Measurements from ENCODE around the gene ATP11C. TPM values are rescaled to one million over a fixed set of nuclear protein-coding genes. Genes with fewer than 3 reads are reported as not detected.

The ATP11C gene
- polyA plus RNA-seq, 1 donor (not counting 4 experiments of a cell fraction or from before 2014, with no cell fraction given) = 14.0 TPM

DNA sequence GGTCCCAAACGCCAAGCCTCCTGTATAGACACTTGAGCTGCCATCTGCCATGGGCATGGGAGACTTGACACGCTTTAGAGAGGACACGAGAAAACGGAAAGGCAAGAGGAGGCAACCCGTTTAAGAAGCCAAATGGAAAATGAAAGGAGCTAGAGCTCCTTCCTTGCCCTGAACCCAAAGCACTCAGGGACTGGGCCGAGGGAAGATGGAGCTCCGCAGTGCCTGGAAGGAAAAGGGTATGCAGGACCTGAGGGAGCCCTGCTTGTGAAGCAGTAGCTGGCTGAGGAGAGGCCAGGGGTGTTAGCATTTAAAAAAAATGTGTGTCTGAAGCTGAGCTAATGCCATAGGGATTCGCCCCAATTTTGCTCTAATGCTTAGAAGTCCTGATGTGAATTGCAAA, 239.9 kb downstream of the ATP11C start:
- TF ChIP-seq, protein P1, sequence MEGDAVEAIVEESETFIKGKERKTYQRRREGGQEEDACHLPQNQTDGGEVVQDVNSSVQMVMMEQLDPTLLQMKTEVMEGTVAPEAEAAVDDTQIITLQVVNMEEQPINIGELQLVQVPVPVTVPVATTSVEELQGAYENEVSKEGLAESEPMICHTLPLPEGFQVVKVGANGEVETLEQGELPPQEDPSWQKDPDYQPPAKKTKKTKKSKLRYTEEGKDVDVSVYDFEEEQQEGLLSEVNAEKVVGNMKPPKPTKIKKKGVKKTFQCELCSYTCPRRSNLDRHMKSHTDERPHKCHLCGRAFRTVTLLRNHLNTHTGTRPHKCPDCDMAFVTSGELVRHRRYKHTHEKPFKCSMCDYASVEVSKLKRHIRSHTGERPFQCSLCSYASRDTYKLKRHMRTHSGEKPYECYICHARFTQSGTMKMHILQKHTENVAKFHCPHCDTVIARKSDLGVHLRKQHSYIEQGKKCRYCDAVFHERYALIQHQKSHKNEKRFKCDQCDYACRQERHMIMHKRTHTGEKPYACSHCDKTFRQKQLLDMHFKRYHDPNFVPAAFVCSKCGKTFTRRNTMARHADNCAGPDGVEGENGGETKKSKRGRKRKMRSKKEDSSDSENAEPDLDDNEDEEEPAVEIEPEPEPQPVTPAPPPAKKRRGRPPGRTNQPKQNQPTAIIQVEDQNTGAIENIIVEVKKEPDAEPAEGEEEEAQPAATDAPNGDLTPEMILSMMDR (optimal IDR thresholded peaks at IDR 0.05 in 1 of 3, IDR thresholded peaks at IDR 0.05 in 1 of 3, conservative IDR thresholded peaks at IDR 0.05 in 1 of 3; ENCODE audit: extremely low read depth in 1 of 3, insufficient read depth in 2 of 3, low read length in 3 of 3) = no peak
- no peak for TF ChIP-seq EZH2 (IDR thresholded peaks at IDR 0.05; ENCODE audit: low read length)
- Histone ChIP-seq H3K4me1 (ENCODE audit: control insufficient read depth, extremely low read depth, insufficient read depth, low read length) (no peaks in the 10 kb centered on the region), H3K27ac (ENCODE audit: control insufficient read depth, insufficient read depth, low read length) (no peak overlapping the region), H2AFZ (ENCODE audit: control insufficient read depth, low read length) (no peak overlapping the region), H3K27me3 (ENCODE audit: control insufficient read depth, extremely low read depth, insufficient read depth, low read length) (no peaks in the 10 kb centered on the region), H3K4me3 (ENCODE audit: control insufficient read depth in 2 of 3, extremely low read depth in 1 of 3, insufficient read depth in 2 of 3, low read depth in 1 of 3, low read length in 3 of 3) (no peak overlapping the region), H3K4me2 (ENCODE audit: control insufficient read depth, extremely low read depth, insufficient read depth, low read depth, low read length) (peak overlapping the region; percentile 56), H3K79me2 (ENCODE audit: control insufficient read depth, insufficient read depth, low read length) (no peaks in the 10 kb centered on the region), H3K9me3 (ENCODE audit: control insufficient read depth, low read depth, low read length) (no peaks in the 10 kb centered on the region), H3K9me1 (ENCODE audit: control insufficient read depth, extremely low read depth, insufficient read depth, low read length) (no peaks in the 10 kb centered on the region), H3K36me3 (ENCODE audit: control insufficient read depth in 2 of 2, extremely low read depth in 1 of 2, insufficient read depth in 2 of 2, low read length in 2 of 2) (no peaks in the 10 kb centered on the region), H3K9ac (ENCODE audit: control insufficient read depth, extremely low read depth, insufficient read depth, low read length) (no peak overlapping the region), H4K20me1 (ENCODE audit: control insufficient read depth, extremely low read depth, insufficient read depth, low read length) (no peaks in the 10 kb centered on the region)
- no peak for DNase-seq (ENCODE audit: low read depth, low spot score)
- FAIRE-seq = no peak
- dilution Hi-C loops (cut with MboI; ENCODE audit: extremely low pct_ligation_motif_present, low sequenced_read_pairs) = no loop called here

DNA sequence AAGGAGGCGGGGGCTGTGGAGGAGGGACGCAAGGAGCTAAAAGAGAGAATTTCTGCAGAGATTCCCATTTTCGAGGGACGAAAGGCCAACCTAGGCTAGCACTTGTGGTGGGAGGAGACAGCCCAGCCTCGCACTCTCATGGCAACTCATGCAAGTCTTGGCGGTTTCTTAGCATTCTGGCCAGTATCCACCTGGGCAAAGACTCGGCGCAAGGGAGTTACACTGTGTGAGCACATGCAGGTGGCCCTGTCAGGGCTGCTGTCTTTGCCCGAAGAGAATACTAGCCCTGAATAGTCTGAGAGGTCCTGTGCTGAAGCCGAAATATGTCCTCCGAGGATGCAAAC, 240.4 kb downstream of the ATP11C start:
- FAIRE-seq = no peak
- Histone ChIP-seq H3K9ac (ENCODE audit: control insufficient read depth, extremely low read depth, insufficient read depth, low read length) (no peak overlapping the region), H3K4me2 (ENCODE audit: control insufficient read depth, extremely low read depth, insufficient read depth, low read depth, low read length) (peak overlapping the region; percentile 56), H2AFZ (ENCODE audit: control insufficient read depth, low read length) (peak overlapping the region; percentile 30), H3K79me2 (ENCODE audit: control insufficient read depth, insufficient read depth, low read length) (no peaks in the 10 kb centered on the region), H3K36me3 (ENCODE audit: control insufficient read depth in 2 of 2, extremely low read depth in 1 of 2, insufficient read depth in 2 of 2, low read length in 2 of 2) (no peaks in the 10 kb centered on the region), H3K4me1 (ENCODE audit: control insufficient read depth, extremely low read depth, insufficient read depth, low read length) (no peaks in the 10 kb centered on the region), H3K4me3 (ENCODE audit: control insufficient read depth in 2 of 3, extremely low read depth in 1 of 3, insufficient read depth in 2 of 3, low read depth in 1 of 3, low read length in 3 of 3) (no peak overlapping the region), H4K20me1 (ENCODE audit: control insufficient read depth, extremely low read depth, insufficient read depth, low read length) (no peaks in the 10 kb centered on the region), H3K27me3 (ENCODE audit: control insufficient read depth, extremely low read depth, insufficient read depth, low read length) (no peaks in the 10 kb centered on the region), H3K9me3 (ENCODE audit: control insufficient read depth, low read depth, low read length) (no peaks in the 10 kb centered on the region), H3K9me1 (ENCODE audit: control insufficient read depth, extremely low read depth, insufficient read depth, low read length) (no peaks in the 10 kb centered on the region), H3K27ac (ENCODE audit: control insufficient read depth, insufficient read depth, low read length) (no peak overlapping the region)
- TF ChIP-seq, protein P1 (optimal IDR thresholded peaks at IDR 0.05 in 1 of 3, IDR thresholded peaks at IDR 0.05 in 1 of 3, conservative IDR thresholded peaks at IDR 0.05 in 1 of 3; ENCODE audit: extremely low read depth in 1 of 3, insufficient read depth in 2 of 3, low read length in 3 of 3) = no peak
- no peak for TF ChIP-seq EZH2 (IDR thresholded peaks at IDR 0.05; ENCODE audit: low read length)
- dilution Hi-C loops (cut with MboI; ENCODE audit: extremely low pct_ligation_motif_present, low sequenced_read_pairs) = no loop called here
- DNase-seq (ENCODE audit: low read depth, low spot score) = no peak

Measured in keratinocyte (primary cell).